Measurements from ENCODE around the gene KIAA1614.

The KIAA1614 gene

DNA sequence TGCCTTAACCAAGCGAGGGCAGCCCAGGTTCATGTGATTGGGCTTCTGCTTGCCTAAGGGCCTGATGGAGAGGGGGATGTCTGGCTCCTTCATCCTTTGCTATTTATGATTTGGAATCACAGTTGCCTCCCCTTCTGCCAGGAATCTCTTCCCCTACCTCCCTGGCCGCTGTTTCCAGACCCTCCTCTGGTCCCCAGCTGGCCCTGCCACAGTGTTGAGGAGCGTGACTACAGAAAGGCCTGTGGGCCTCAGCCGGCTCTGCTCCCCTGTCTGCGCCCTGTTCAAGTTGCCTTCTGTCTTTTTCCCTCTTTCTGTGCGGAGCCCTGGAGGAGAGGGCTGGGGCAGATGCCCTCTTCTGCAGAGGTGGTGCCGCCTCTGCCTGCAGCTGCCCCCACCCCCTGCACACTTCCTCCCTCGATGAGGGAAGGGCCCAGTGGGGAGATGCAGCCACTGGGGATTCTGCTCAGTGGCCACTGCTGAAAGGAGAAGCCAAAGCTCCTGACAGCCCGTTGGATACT lies 6.5 kb downstream of the KIAA1614 start:
- no peak for DNase-seq (ENCODE audit: low read depth in 1 of 2, low spot score in 1 of 2)
- TF ChIP-seq POLR2AphosphoS5 (IDR thresholded peaks at IDR 0.05; ENCODE audit: low read depth) (no peak), GABPA (IDR thresholded peaks at IDR 0.05; ENCODE audit: low read depth) (no peak), SPI1 (IDR thresholded peaks at IDR 0.05; ENCODE audit: borderline replicate concordance, low read depth) (no peak)
- TF ChIP-seq, protein P1, sequence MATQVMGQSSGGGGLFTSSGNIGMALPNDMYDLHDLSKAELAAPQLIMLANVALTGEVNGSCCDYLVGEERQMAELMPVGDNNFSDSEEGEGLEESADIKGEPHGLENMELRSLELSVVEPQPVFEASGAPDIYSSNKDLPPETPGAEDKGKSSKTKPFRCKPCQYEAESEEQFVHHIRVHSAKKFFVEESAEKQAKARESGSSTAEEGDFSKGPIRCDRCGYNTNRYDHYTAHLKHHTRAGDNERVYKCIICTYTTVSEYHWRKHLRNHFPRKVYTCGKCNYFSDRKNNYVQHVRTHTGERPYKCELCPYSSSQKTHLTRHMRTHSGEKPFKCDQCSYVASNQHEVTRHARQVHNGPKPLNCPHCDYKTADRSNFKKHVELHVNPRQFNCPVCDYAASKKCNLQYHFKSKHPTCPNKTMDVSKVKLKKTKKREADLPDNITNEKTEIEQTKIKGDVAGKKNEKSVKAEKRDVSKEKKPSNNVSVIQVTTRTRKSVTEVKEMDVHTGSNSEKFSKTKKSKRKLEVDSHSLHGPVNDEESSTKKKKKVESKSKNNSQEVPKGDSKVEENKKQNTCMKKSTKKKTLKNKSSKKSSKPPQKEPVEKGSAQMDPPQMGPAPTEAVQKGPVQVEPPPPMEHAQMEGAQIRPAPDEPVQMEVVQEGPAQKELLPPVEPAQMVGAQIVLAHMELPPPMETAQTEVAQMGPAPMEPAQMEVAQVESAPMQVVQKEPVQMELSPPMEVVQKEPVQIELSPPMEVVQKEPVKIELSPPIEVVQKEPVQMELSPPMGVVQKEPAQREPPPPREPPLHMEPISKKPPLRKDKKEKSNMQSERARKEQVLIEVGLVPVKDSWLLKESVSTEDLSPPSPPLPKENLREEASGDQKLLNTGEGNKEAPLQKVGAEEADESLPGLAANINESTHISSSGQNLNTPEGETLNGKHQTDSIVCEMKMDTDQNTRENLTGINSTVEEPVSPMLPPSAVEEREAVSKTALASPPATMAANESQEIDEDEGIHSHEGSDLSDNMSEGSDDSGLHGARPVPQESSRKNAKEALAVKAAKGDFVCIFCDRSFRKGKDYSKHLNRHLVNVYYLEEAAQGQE (IDR thresholded peaks at IDR 0.05; ENCODE audit: insufficient replicate concordance, low read depth): no peak
- TF ChIP-seq, protein P2, sequence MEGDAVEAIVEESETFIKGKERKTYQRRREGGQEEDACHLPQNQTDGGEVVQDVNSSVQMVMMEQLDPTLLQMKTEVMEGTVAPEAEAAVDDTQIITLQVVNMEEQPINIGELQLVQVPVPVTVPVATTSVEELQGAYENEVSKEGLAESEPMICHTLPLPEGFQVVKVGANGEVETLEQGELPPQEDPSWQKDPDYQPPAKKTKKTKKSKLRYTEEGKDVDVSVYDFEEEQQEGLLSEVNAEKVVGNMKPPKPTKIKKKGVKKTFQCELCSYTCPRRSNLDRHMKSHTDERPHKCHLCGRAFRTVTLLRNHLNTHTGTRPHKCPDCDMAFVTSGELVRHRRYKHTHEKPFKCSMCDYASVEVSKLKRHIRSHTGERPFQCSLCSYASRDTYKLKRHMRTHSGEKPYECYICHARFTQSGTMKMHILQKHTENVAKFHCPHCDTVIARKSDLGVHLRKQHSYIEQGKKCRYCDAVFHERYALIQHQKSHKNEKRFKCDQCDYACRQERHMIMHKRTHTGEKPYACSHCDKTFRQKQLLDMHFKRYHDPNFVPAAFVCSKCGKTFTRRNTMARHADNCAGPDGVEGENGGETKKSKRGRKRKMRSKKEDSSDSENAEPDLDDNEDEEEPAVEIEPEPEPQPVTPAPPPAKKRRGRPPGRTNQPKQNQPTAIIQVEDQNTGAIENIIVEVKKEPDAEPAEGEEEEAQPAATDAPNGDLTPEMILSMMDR (IDR thresholded peaks at IDR 0.05; ENCODE audit: insufficient read depth, low read length): no peak
- Histone ChIP-seq H3K4me3 (replicated peaks; ENCODE audit: insufficient read depth, low read length) (no peak overlapping the region), H3K27me3 (ENCODE audit: insufficient read depth, poor library complexity, severe bottlenecking) (no peaks in the 10 kb centered on the region), H3K27ac (replicated peaks) (no peak overlapping the region)

DNA sequence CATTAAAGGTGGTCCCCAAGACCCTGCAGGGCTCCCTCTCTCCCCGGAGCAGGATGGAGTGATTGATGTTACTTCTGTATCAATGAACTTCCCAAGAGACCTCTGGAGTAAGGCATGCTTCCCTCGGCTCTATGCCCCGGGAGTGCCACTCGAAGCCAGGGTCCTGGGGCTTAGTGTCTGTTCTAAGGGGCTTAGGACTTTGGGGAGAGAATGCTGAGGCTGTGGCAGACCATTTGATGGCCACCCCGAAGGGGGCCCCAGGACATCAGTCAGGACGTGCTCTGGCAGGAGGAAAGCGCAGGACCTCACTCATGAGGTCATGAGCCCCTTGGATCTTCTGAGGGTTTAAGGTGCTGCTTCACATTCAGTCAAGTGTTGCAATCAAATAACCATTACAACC lies 7.5 kb downstream of the KIAA1614 start:
- Histone ChIP-seq H3K27me3 (ENCODE audit: insufficient read depth, poor library complexity, severe bottlenecking) (no peaks in the 10 kb centered on the region), H3K4me3 (replicated peaks; ENCODE audit: insufficient read depth, low read length) (no peak overlapping the region), H3K27ac (replicated peaks) (no peak overlapping the region)
- TF ChIP-seq, protein P1 (IDR thresholded peaks at IDR 0.05; ENCODE audit: insufficient replicate concordance, low read depth): no peak
- no peak for TF ChIP-seq GABPA (IDR thresholded peaks at IDR 0.05; ENCODE audit: low read depth)
- TF ChIP-seq, protein P2 (IDR thresholded peaks at IDR 0.05; ENCODE audit: insufficient read depth, low read length): no peak
- TF ChIP-seq POLR2AphosphoS5 (IDR thresholded peaks at IDR 0.05; ENCODE audit: low read depth): no peak
- TF ChIP-seq SPI1 (IDR thresholded peaks at IDR 0.05; ENCODE audit: borderline replicate concordance, low read depth): no peak
- DNase-seq (ENCODE audit: low read depth in 1 of 2, low spot score in 1 of 2): no peak

DNA sequence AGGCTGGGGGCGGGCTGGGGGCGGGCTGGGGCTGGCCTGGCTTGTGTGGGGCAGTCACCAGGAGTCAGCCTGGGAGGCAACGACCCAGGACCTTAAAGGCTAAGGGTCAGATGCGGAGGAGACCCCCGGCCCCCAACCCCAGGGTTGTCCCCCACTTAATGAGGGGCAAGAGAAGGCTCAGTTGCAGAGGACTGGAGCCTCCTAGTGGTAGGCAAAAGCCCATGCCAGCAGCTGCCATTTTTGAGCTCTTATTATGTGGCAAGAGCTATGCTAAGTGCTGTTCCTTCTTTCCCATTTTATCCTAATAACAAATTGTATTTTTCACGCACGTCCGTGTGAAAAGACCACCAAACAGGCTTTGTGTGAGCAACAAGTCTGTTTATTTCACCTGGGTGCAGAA lies 8.0 kb downstream of the KIAA1614 start:
- DNase-seq (ENCODE audit: low read depth in 1 of 2, low spot score in 1 of 2): no peak
- H3K27ac ChIP-seq (replicated peaks): no peak overlapping the region
- TF ChIP-seq, protein P2 (IDR thresholded peaks at IDR 0.05; ENCODE audit: insufficient read depth, low read length): no peak
- TF ChIP-seq GABPA (IDR thresholded peaks at IDR 0.05; ENCODE audit: low read depth) (no peak), SPI1 (IDR thresholded peaks at IDR 0.05; ENCODE audit: borderline replicate concordance, low read depth) (no peak), POLR2AphosphoS5 (IDR thresholded peaks at IDR 0.05; ENCODE audit: low read depth) (no peak)
- TF ChIP-seq, protein P1 (IDR thresholded peaks at IDR 0.05; ENCODE audit: insufficient replicate concordance, low read depth): no peak
- no peak overlapping the region for H3K4me3 ChIP-seq (replicated peaks; ENCODE audit: insufficient read depth, low read length)
- H3K27me3 ChIP-seq (ENCODE audit: insufficient read depth, poor library complexity, severe bottlenecking): no peaks in the 10 kb centered on the region

Data from HL-60 (cell line).